ENCODE measurements around the gene ARHGAP26. TPM values are rescaled to one million over a fixed set of nuclear protein-coding genes. Genes with fewer than 3 reads are reported as not detected.

Gene ARHGAP26
- total and polyA plus RNA-seq, 2 donors (not counting 3 experiments of a cell fraction or from before 2014, with no cell fraction given), result 3.1 to 16.2 TPM

- peak; percentile 64 for DNase-seq (ENCODE audit: low read depth, low spot score)
Measured at GRCh38 chr5:143008809-143009521, 238.8 kb downstream of the ARHGAP26 start.

More at GRCh38 chr5:143008809-143009521, 238.8 kb downstream of the ARHGAP26 start:
- Histone ChIP-seq H3K27ac (ENCODE audit: insufficient read depth, low read depth, low read length) (no peak overlapping the region), H3K79me2 (ENCODE audit: control insufficient read depth, insufficient read depth, low read length) (no peaks in the 10 kb centered on the region), H2AFZ (ENCODE audit: low read depth, low read length) (no peak overlapping the region), H3K9ac (replicated peaks; ENCODE audit: extremely low read depth, insufficient read depth, low read length) (no peak overlapping the region), H3K9me1 (replicated peaks; ENCODE audit: control insufficient read depth, extremely low read depth, insufficient read depth, low read length) (no peaks in the 10 kb centered on the region), H3K4me3 (replicated peaks in 1 of 3; ENCODE audit: insufficient read depth in 1 of 3, low read depth in 1 of 3, low read length in 3 of 3) (no peak overlapping the region), H3K36me3 (ENCODE audit: control insufficient read depth in 2 of 2, extremely low read depth in 1 of 2, insufficient read depth in 2 of 2, low read length in 2 of 2) (no peaks in the 10 kb centered on the region), H3K4me2 (ENCODE audit: insufficient read depth, low read length) (no peak overlapping the region), H4K20me1 (replicated peaks; ENCODE audit: control insufficient read depth, extremely low read depth, insufficient read depth, low read length) (no peaks in the 10 kb centered on the region), H3K4me1 (ENCODE audit: control insufficient read depth, extremely low read depth, insufficient read depth, low read length) (peaks cover 3% of the 10 kb centered on the region), H3K27me3 (ENCODE audit: control insufficient read depth in 2 of 2, insufficient read depth in 2 of 2, low read length in 2 of 2) (no peaks in the 10 kb centered on the region), H3K9me3 (replicated peaks; ENCODE audit: control insufficient read depth, insufficient read depth, low read length) (no peaks in the 10 kb centered on the region)
- POLR2A ChIA-PET, result no interaction called here
- CTCF ChIA-PET, result interaction anchor here (1.1 to 1.4 kb wide), 4 partner anchors 83 to 121 kb away, joined by 3 to 10 read pairs (median 6); no protein-coding TSS in a partner anchor
- intact Hi-C loops (cut with micrococcal nuclease), result loop anchor here (10.0 kb wide), 1 partner anchor 576 kb away; no protein-coding TSS in a partner anchor
- dilution Hi-C loops (cut with MboI; ENCODE audit: extremely low pct_ligation_motif_present, low sequenced_read_pairs), result no loop called here
- TF ChIP-seq JUN (IDR thresholded peaks at IDR 0.05; ENCODE audit: borderline replicate concordance, insufficient read depth, insufficient read length, low read depth) (peak; percentile 64), POLR2A (IDR thresholded peaks at IDR 0.05; ENCODE audit: low read depth, low read length) (no peak), EZH2 (IDR thresholded peaks at IDR 0.05; ENCODE audit: borderline replicate concordance, low read depth, low read length, severe bottlenecking) (no peak), POLR2AphosphoS5 (IDR thresholded peaks at IDR 0.05; ENCODE audit: insufficient read depth, low read depth, low read length) (peak; percentile 52), GATA2 (IDR thresholded peaks at IDR 0.05; ENCODE audit: insufficient read depth, insufficient read length, low read depth, low read length) (peak; percentile 50), MYC (IDR thresholded peaks at IDR 0.05; ENCODE audit: low read depth, low read length) (no peak), FOS (IDR thresholded peaks at IDR 0.05; ENCODE audit: borderline replicate concordance, insufficient read depth, low read length) (peak; percentile 56), MAX (IDR thresholded peaks at IDR 0.05; ENCODE audit: insufficient read depth, insufficient read length) (peak; percentile 46)
- TF ChIP-seq, protein P1, sequence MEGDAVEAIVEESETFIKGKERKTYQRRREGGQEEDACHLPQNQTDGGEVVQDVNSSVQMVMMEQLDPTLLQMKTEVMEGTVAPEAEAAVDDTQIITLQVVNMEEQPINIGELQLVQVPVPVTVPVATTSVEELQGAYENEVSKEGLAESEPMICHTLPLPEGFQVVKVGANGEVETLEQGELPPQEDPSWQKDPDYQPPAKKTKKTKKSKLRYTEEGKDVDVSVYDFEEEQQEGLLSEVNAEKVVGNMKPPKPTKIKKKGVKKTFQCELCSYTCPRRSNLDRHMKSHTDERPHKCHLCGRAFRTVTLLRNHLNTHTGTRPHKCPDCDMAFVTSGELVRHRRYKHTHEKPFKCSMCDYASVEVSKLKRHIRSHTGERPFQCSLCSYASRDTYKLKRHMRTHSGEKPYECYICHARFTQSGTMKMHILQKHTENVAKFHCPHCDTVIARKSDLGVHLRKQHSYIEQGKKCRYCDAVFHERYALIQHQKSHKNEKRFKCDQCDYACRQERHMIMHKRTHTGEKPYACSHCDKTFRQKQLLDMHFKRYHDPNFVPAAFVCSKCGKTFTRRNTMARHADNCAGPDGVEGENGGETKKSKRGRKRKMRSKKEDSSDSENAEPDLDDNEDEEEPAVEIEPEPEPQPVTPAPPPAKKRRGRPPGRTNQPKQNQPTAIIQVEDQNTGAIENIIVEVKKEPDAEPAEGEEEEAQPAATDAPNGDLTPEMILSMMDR (IDR thresholded peaks at IDR 0.05; ENCODE audit: extremely low read depth in 1 of 2, insufficient read depth in 1 of 2, low read depth in 1 of 2, low read length in 2 of 2), result no peak
- FAIRE-seq, result peak; percentile 67
- BruUV-seq (replicated peaks), result no TSS peak
